Progenitor cell of endocrine pancreas (in vitro differentiated cells): ENCODE data around the gene CAMK2D. TPM values are rescaled to one million over a fixed set of nuclear protein-coding genes. Genes with fewer than 3 reads are reported as not detected.

Source experiments
- DNase-seq: peaks from one replicate; pipeline ENCODE4 v3.0.0; 2021; ENCODE audit warnings: low spot score; ENCODE audit not compliant: unreplicated experiment
- H3K27ac Mint-ChIP-seq: 2 replicates; pipeline ENCODE4 v1.8.0; 2021; ENCODE audit warnings: mild to moderate bottlenecking, moderate library complexity, mixed read lengths
- H3K27me3 Mint-ChIP-seq: 2 replicates; pipeline ENCODE4 v1.8.0; 2021; ENCODE audit warnings: mixed read lengths
- H3K36me3 Mint-ChIP-seq: 2 replicates; pipeline ENCODE4 v1.8.0; 2022; ENCODE audit warnings: mixed read lengths; ENCODE audit not compliant: insufficient read depth
- H3K4me1 Mint-ChIP-seq: 2 replicates; pipeline ENCODE4 v1.8.0; 2021; ENCODE audit warnings: low read depth, mixed read lengths
- H3K4me3 Mint-ChIP-seq: 2 replicates; pipeline ENCODE4 v1.8.0; 2021; ENCODE audit warnings: low read depth, mild to moderate bottlenecking, moderate library complexity, mixed read lengths
- H3K9me3 Mint-ChIP-seq: 2 replicates; pipeline ENCODE4 v1.8.0; 2021; ENCODE audit warnings: low read depth, mixed read lengths
- total RNA-seq: library from RNA; stranded (reverse); gene quantifications from 2 replicates; pipeline ENCODE4 v1.2.1, GENCODE V29; 2021
- TF ChIP-seq, protein P1 (sequence below): fragments of 200-600 bp; sonication (generic); IDR thresholded peaks from one replicate; pipeline ENCODE4 v1.5.0; 2021; ENCODE audit warnings: antibody characterized with exemption, mild to moderate bottlenecking; ENCODE audit not compliant: unreplicated experiment

CAMK2D gene
- total RNA-seq, 1 donor from 2014 or later = 74.4 TPM

DNA sequence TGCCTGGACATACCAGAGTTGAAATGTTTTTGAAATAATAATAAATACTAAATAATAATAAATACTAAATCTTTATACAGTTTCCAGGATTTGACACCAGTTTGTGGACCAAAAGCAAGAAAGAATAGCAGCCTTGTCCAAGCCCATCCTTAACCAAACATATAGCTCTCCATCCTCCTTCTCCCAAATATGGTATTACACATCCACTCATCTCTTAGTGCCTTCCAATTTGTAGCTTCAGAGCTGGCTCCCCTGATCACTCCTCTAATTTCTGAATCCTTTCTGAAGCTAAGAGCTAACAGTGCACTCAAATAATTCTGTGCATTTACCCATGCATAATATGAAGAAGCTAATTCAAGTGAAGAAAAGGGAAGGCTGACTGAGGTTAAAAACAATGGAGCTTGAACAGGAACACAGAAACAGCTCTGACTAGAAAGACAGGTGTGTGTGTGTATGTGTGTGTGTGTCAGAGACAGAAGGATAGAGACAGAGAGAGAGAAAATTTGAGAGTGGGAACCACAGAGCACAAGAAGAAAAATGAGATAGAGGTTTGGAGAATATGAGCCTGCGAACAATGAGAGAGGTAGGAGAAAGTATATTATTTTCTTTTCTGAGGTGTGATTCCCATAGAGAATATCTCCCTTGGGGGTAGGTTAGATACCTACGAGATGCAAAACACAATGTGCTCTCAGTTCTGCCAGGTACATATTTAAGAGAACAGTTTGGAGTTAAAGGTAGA lies 123.5 kb downstream of the CAMK2D start:
- Mint-ChIP-seq H3K27ac (peak overlapping the region; percentile 38), H3K36me3 (peaks cover 2% of the 10 kb centered on the region), H3K27me3 (no peaks in the 10 kb centered on the region), H3K4me3 (no peak overlapping the region), H3K4me1 (peaks cover 58% of the 10 kb centered on the region), H3K9me3 (no peaks in the 10 kb centered on the region)
- DNase-seq = no peak
- TF ChIP-seq, protein P1, sequence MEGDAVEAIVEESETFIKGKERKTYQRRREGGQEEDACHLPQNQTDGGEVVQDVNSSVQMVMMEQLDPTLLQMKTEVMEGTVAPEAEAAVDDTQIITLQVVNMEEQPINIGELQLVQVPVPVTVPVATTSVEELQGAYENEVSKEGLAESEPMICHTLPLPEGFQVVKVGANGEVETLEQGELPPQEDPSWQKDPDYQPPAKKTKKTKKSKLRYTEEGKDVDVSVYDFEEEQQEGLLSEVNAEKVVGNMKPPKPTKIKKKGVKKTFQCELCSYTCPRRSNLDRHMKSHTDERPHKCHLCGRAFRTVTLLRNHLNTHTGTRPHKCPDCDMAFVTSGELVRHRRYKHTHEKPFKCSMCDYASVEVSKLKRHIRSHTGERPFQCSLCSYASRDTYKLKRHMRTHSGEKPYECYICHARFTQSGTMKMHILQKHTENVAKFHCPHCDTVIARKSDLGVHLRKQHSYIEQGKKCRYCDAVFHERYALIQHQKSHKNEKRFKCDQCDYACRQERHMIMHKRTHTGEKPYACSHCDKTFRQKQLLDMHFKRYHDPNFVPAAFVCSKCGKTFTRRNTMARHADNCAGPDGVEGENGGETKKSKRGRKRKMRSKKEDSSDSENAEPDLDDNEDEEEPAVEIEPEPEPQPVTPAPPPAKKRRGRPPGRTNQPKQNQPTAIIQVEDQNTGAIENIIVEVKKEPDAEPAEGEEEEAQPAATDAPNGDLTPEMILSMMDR = no peak

DNA sequence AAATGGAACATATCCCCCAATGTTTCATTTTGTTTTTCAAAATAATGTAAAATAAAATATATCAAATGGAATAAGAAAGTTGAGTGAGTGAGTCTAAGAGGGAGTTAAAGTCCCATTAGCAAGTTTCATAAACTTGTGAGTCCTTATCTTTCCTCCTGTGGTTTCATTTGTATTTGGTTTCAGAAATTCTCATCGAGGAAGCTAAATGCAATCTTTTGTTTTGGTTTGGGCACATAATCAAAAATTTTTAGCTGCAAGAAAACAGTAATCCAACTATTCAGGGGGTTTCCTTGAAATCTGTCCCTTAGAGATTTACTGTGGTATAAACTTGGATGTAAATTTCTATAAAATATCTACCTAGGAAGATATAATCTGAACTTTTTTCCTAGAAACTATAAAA lies 124.2 kb downstream of the CAMK2D start:
- DNase-seq = no peak
- no peak overlapping the region for H3K4me3 Mint-ChIP-seq
- H3K4me1 Mint-ChIP-seq = peaks cover 58% of the 10 kb centered on the region
- TF ChIP-seq, protein P1 = no peak
- H3K9me3 Mint-ChIP-seq = no peaks in the 10 kb centered on the region
- H3K27ac Mint-ChIP-seq = no peak overlapping the region
- peaks cover 2% of the 10 kb centered on the region for H3K36me3 Mint-ChIP-seq
- H3K27me3 Mint-ChIP-seq = no peaks in the 10 kb centered on the region

DNA sequence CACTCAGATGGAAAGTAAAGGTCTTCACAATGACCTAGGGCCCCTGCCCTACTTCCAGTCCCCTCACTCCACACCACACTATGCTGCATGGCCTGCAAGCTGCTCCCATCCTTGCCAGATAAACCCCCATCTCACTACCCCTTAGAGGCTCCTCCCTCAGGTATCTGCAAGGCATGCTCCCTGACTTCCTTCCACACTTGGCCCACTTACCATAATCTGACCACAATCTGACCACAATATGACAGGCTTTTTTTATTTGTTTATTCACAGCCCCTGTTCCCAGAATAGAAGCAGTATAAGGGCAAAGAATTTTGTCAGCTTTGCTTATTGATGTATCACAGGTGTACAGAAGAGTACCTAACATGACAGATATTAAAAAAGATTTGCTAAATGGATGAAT lies 124.7 kb downstream of the CAMK2D start:
- no peak for DNase-seq
- H3K4me1 Mint-ChIP-seq = peaks cover 55% of the 10 kb centered on the region
- no peak overlapping the region for H3K27ac Mint-ChIP-seq
- H3K36me3 Mint-ChIP-seq = peaks cover 2% of the 10 kb centered on the region
- H3K9me3 Mint-ChIP-seq = no peaks in the 10 kb centered on the region
- no peaks in the 10 kb centered on the region for H3K27me3 Mint-ChIP-seq
- H3K4me3 Mint-ChIP-seq = no peak overlapping the region
- TF ChIP-seq, protein P1 = no peak

DNA sequence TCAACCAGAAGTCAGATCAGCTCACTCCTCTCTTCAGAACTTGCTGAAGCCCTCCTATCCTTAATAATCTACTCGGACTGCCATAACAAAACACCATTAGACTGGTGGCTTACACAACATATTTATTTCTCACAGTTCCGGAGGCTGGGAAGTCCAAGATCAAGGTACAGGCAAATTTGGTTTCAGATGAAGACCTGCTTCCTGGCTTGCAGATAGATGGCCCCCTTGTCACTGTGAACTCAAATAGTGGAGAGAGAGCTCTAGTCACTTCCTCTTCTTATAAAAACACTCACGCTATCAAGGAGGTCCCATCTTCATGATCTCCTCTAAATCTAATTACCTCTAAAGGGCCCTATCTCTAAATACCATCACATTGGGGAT lies 125.1 kb downstream of the CAMK2D start:
- DNase-seq = no peak
- TF ChIP-seq, protein P1 = no peak
- Mint-ChIP-seq H3K4me1 (peaks cover 55% of the 10 kb centered on the region), H3K9me3 (no peaks in the 10 kb centered on the region), H3K36me3 (peaks cover 2% of the 10 kb centered on the region), H3K4me3 (no peak overlapping the region), H3K27ac (no peak overlapping the region), H3K27me3 (no peaks in the 10 kb centered on the region)

DNA sequence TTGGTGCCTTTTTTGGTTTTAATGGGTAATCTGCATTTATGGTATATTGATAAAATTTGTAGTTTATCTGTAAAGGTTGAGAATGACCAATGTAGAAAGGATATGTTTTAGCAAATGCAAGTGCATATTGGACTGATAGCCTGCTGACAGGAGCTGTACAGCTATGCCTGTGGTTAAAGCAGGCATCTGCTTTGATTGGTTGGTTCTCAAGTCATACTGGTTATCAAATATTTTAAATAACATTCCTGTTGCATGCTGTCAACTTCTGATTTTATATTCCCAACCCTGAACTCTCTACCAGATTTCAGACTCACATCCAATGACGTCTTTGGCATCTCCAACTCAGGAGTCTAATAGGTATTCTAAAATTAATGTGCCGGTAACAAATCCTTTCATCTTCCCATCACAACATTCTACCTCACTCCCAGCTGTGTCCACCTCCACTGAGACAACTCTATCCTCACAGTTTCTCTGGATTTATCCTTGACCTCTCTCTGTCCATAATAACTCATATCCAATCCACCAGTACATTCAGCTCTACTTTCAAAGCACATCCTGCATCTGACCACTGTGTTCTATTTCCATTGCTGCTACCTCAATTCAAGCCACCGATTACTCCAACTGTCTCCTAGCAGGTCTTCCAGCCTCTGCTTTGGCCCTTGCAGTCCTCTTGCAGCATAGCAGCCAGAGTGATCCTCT lies 125.7 kb downstream of the CAMK2D start:
- TF ChIP-seq, protein P1 = no peak
- no peak for DNase-seq
- H3K4me3 Mint-ChIP-seq = no peak overlapping the region

More for the DNA sequence above, 125.7 kb downstream of the CAMK2D start:
- Mint-ChIP-seq H3K27me3 (no peaks in the 10 kb centered on the region), H3K27ac (peak overlapping the region; percentile 9), H3K36me3 (peaks cover 2% of the 10 kb centered on the region), H3K4me1 (peaks cover 52% of the 10 kb centered on the region), H3K9me3 (no peaks in the 10 kb centered on the region)
